Sigmoid colon (tissue), 4 donors: ENCODE measurements around the gene SRSF9.

Experiments
- CTCF ChIP-seq, 4 experiments: fragments of 450-650 bp in 3 of 4; fragments of 200-600 bp in 1 of 4; IDR thresholded peaks; one replicate each; pipeline ENCODE4 v1.5.1; 2016 to 2019; ENCODE audit warnings: antibody characterized with exemption in 4 of 4, mild to moderate bottlenecking in 3 of 4, moderate library complexity in 2 of 4
- EP300 ChIP-seq, 4 donors: sonication (generic); formaldehyde crosslinking; IDR thresholded peaks; one replicate each; pipeline ENCODE4 v1.6.1; 2017; ENCODE audit warnings: antibody characterized with exemption in 4 of 4
- POLR2A ChIP-seq, 2 donors: fragments of 450-650 bp; IDR thresholded peaks; one replicate each; pipeline ENCODE4 v1.6.1; 2016; ENCODE audit warnings: antibody characterized with exemption in 2 of 2, mild to moderate bottlenecking in 2 of 2, moderate library complexity in 2 of 2
- POLR2AphosphoS5 ChIP-seq, 4 donors: sonication (generic); formaldehyde crosslinking; IDR thresholded peaks; one replicate each; pipeline ENCODE4 v1.6.1; 2017; ENCODE audit warnings: antibody characterized with exemption in 4 of 4

DNA sequence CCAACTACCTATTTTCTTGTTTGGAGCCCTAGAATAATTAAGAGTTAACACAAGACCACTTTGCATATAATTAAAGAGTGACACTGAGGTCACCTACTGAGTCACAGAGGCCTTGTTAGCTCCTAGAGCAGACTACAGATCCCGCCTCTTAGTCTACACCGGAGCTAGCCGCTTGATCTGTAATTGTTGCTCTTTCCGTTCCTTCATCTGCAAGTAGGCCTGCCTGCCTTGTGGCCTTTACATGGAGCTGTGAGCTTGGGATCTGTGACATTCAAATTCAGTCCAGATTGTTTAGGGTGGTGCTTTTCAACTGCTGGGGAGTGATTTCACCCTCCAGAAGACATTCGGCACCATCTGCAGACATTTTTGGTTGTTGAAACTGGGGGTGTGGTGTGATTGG lies 20.8 kb upstream of the SRSF9 start:
- no peak for TF ChIP-seq CTCF (IDR thresholded peaks at IDR 0.05)
- no peak for TF ChIP-seq POLR2A (IDR thresholded peaks at IDR 0.05)
- TF ChIP-seq EP300 (IDR thresholded peaks at IDR 0.05): no peak
- TF ChIP-seq POLR2AphosphoS5 (IDR thresholded peaks at IDR 0.05): no peak
